H1 (cell line): ENCODE results near the gene DLK1. TPM values are rescaled to one million over a fixed set of nuclear protein-coding genes. Genes with fewer than 3 reads are reported as not detected.

Experiments used
- CTCF ChIA-PET: fragments of 300-600 bp; sonication (Branson Sonifier 250); formaldehyde crosslinking; loops from one replicate; lab custom pipeline; 2021; ENCODE audit not compliant: partially characterized antibody; lab: Charles Lee
- POLR2A ChIA-PET: fragments of 300-600 bp; sonication (Branson Sonifier 250); formaldehyde crosslinking; loops from one replicate; lab custom pipeline; 2021; ENCODE audit warnings: inconsistent platforms; ENCODE audit not compliant: partially characterized antibody; lab: Charles Lee
- DNase-seq, 2 experiments: peaks; one replicate each; pipeline versions ENCODE4 v3.0.0 to v3.0.0-alpha.2; 2010 to 2022; ENCODE audit warnings: low spot score in 2 of 2, low read depth in 1 of 2, mixed read lengths in 1 of 2
- FAIRE-seq: peaks from 2 replicates; lab custom pipeline; 2011; peaks lifted over from hg19 to GRCh38; lab: Jason Lieb, UNC
- H2AFZ ChIP-seq: 2 replicates; pipeline ENCODE4 v1.8.1; 2012; ENCODE audit warnings: low read length, inconsistent platforms
- H2AK5ac ChIP-seq: 2 replicates; pipeline ENCODE4 v1.6.1; 2013; ENCODE audit warnings: low read depth, low read length
- H2BK120ac ChIP-seq: replicated peaks from 2 replicates; pipeline ENCODE3; 2013; ENCODE audit warnings: low read depth, low read length, inconsistent platforms
- H2BK12ac ChIP-seq: 2 replicates; pipeline ENCODE4 v1.6.1; 2013; ENCODE audit warnings: low read depth, low read length
- H2BK15ac ChIP-seq: 2 replicates; pipeline ENCODE4 v1.6.1; 2013; ENCODE audit warnings: low read length
- H2BK20ac ChIP-seq: 2 replicates; pipeline ENCODE4 v1.6.1; 2013; ENCODE audit warnings: low read length
- H2BK5ac ChIP-seq: 2 replicates; pipeline ENCODE4 v1.6.1; 2013; ENCODE audit warnings: low read depth, low read length
- H3K14ac ChIP-seq: 2 replicates; pipeline ENCODE4 v1.6.1; 2013; ENCODE audit warnings: inconsistent platforms; ENCODE audit not compliant: insufficient read length
- H3K18ac ChIP-seq: 2 replicates; pipeline ENCODE4 v1.6.1; 2013; ENCODE audit warnings: low read length; ENCODE audit errors: extremely low read depth
- H3K23ac ChIP-seq: 2 replicates; pipeline ENCODE4 v1.6.1; 2013; ENCODE audit warnings: inconsistent platforms; ENCODE audit not compliant: insufficient read length
- H3K23me2 ChIP-seq: 2 replicates; pipeline ENCODE4 v1.6.1; 2013; ENCODE audit warnings: low read depth, low read length
- H3K27ac ChIP-seq: 2 replicates; pipeline ENCODE4 v1.6.1; 2011; ENCODE audit warnings: low read depth, low read length, inconsistent platforms
- H3K27me3 ChIP-seq, 4 experiments: replicated peaks in 1 of 4; 1 replicate in 1 of 4; 2 replicates in 3 of 4; pipeline versions ENCODE4 v1.6.1 to v1.8.1; 2011 to 2013; ENCODE audit warnings: low read length in 3 of 4, mild to moderate bottlenecking in 3 of 4, inconsistent platforms in 2 of 4, mixed read lengths in 2 of 4, moderate library complexity in 1 of 4; ENCODE audit not compliant: control insufficient read depth in 3 of 4, insufficient read depth in 3 of 4; ENCODE audit errors: extremely low read depth in 1 of 4
- H3K36me3 ChIP-seq, 4 experiments: 2 replicates each; pipeline versions ENCODE4 v1.6.1 to v1.8.1; 2011 to 2013; ENCODE audit warnings: mild to moderate bottlenecking in 4 of 4, low read length in 3 of 4, moderate library complexity in 2 of 4, control low read depth in 1 of 4, inconsistent platforms in 1 of 4; ENCODE audit not compliant: insufficient read depth in 4 of 4, control insufficient read depth in 2 of 4
- H3K4ac ChIP-seq: replicated peaks from 2 replicates; pipeline ENCODE3; 2013; ENCODE audit warnings: low read length, low read depth, mixed read lengths, inconsistent platforms; ENCODE audit not compliant: insufficient read length
- H3K4me1 ChIP-seq, 4 experiments: replicated peaks in 1 of 4; 1 replicate in 1 of 4; 2 replicates in 3 of 4; pipeline versions ENCODE4 v1.6.1 to v1.8.1; 2011 to 2013; ENCODE audit warnings: low read length in 3 of 4, inconsistent platforms in 2 of 4, mixed read lengths in 1 of 4; ENCODE audit not compliant: insufficient read depth in 4 of 4, control insufficient read depth in 3 of 4
- H3K4me2 ChIP-seq, 2 experiments: 2 replicates each; pipeline versions ENCODE4 v1.6.1 to v1.8.1; 2011 to 2013; ENCODE audit warnings: low read depth in 2 of 2, low read length in 2 of 2, control low read depth in 1 of 2, inconsistent platforms in 1 of 2, mild to moderate bottlenecking in 1 of 2; ENCODE audit not compliant: insufficient read depth in 1 of 2
- H3K4me3 ChIP-seq, 4 experiments: fragments of 200-600, 300-600 bp in 1 of 4; sonication (generic), shearing (Covaris generic), sonication (Bioruptor Twin) in 1 of 4; 2 replicates each; pipeline versions ENCODE4 v1.5.1 to v1.8.1; 2011 to 2016; ENCODE audit warnings: low read length in 4 of 4, low read depth in 3 of 4, control low read depth in 2 of 4, inconsistent platforms in 2 of 4, mild to moderate bottlenecking in 2 of 4, mixed read lengths in 1 of 4, moderate library complexity in 1 of 4; ENCODE audit not compliant: insufficient read depth in 2 of 4; ENCODE audit errors: extremely low read depth in 1 of 4
- H3K56ac ChIP-seq: replicated peaks from 2 replicates; pipeline ENCODE3; 2013; ENCODE audit warnings: low read depth, mild to moderate bottlenecking, mixed read lengths, low read length, inconsistent platforms; ENCODE audit not compliant: insufficient read length
- H3K79me1 ChIP-seq: 2 replicates; pipeline ENCODE4 v1.6.1; 2013; ENCODE audit warnings: low read depth, low read length, control low read depth
- H3K79me2 ChIP-seq, 2 experiments: 2 replicates each; pipeline versions ENCODE4 v1.6.1 to v1.8.1; 2012 to 2013; ENCODE audit warnings: low read length in 2 of 2, mild to moderate bottlenecking in 2 of 2, inconsistent platforms in 1 of 2; ENCODE audit not compliant: insufficient read depth in 2 of 2, control insufficient read depth in 1 of 2
- H3K9ac ChIP-seq, 4 experiments: replicated peaks in 1 of 4; 1 replicate in 1 of 4; 2 replicates in 3 of 4; pipeline versions ENCODE4 v1.6.1 to v1.8.1; 2011 to 2013; ENCODE audit warnings: low read depth in 3 of 4, low read length in 3 of 4, control low read depth in 2 of 4, mild to moderate bottlenecking in 2 of 4, moderate library complexity in 2 of 4, inconsistent platforms in 1 of 4; ENCODE audit errors: extremely low read depth in 1 of 4
- H3K9me3 ChIP-seq, 2 experiments: 2 replicates each; pipeline versions ENCODE4 v1.6.1 to v1.8.1; 2012 to 2013; ENCODE audit warnings: mild to moderate bottlenecking in 2 of 2, moderate library complexity in 2 of 2, control low read depth in 1 of 2, inconsistent platforms in 1 of 2, low read depth in 1 of 2, low read length in 1 of 2, mixed read lengths in 1 of 2; ENCODE audit not compliant: insufficient read depth in 2 of 2
- H4K20me1 ChIP-seq, 2 experiments: replicated peaks in 1 of 2; 2 replicates each; pipeline versions ENCODE3 to v1.8.1; 2011 to 2013; ENCODE audit warnings: inconsistent platforms in 2 of 2, low read length in 2 of 2, mild to moderate bottlenecking in 1 of 2; ENCODE audit not compliant: insufficient read depth in 2 of 2, control insufficient read depth in 1 of 2
- H4K5ac ChIP-seq: 2 replicates; pipeline ENCODE4 v1.6.1; 2013; ENCODE audit warnings: low read length, low read depth, mixed read lengths, inconsistent platforms; ENCODE audit not compliant: insufficient read length
- H4K8ac ChIP-seq: 2 replicates; pipeline ENCODE4 v1.8.0; 2013; ENCODE audit warnings: mild to moderate bottlenecking, moderate library complexity, low read length, inconsistent platforms; ENCODE audit not compliant: insufficient read depth; ENCODE audit errors: extremely low read depth
- H4K91ac ChIP-seq: replicated peaks from 2 replicates; pipeline ENCODE3; 2013; ENCODE audit warnings: low read length, mixed read lengths, inconsistent platforms; ENCODE audit not compliant: insufficient read length
- CBX8 ChIP-seq: fragments of 300-800, 300-1000 bp; sonication (generic); IDR thresholded peaks from 2 replicates; pipeline ENCODE4 v1.7.1; 2016; ENCODE audit warnings: low read depth, low read length, borderline replicate concordance
- EGR1 ChIP-seq: IDR thresholded peaks from 2 replicates; pipeline ENCODE4 v1.6.1; 2011; ENCODE audit warnings: low read depth, low read length, borderline replicate concordance
- JUND ChIP-seq: IDR thresholded peaks from 2 replicates; pipeline ENCODE4 v1.6.1; 2011; ENCODE audit warnings: mild to moderate bottlenecking, improper control_type of control experiment, low read length
- MAFK ChIP-seq: IDR thresholded peaks from 2 replicates; pipeline ENCODE4 v1.6.1; 2012; ENCODE audit warnings: low read depth, mild to moderate bottlenecking, improper control_type of control experiment, low read length
- WGBS, 2 experiments: shearing (Covaris generic) in 1 of 2; methylation state at CpG; one replicate each; pipeline versions ENCODE4 v1.1.6 to v1.1.7; 2013 to 2015; ENCODE audit warnings: low lambda C conversion rate in 2 of 2, mixed read lengths in 2 of 2, inconsistent platforms in 1 of 2, low coverage in 1 of 2, missing lambda C conversion rate in 1 of 2; ENCODE audit not compliant: insufficient replicate concordance in 2 of 2, insufficient coverage in 1 of 2, insufficient read length in 1 of 2; ENCODE audit errors: extremely low coverage in 1 of 2, missing lambda C conversion rate in 1 of 2; 5-methylcytosine and 5-hydroxymethylcytosine counted together
- polyA plus RNA-seq, 7 experiments: library from polyadenylated mRNA; depleted of rRNA in 3 of 7; stranded (reverse) in 5 of 7; unstranded in 2 of 7; fragments of >200 nt in 5 of 7; fragments of 200-250 nt in 2 of 7; gene quantifications; 1 replicate in 5 of 7; 2 replicates in 1 of 7; 4 replicates in 1 of 7; pipeline versions ENCODE4 v1.2.1 to v1.2.3, GENCODE V29; 2011 to 2013; ENCODE audit warnings: missing spikeins in 2 of 7, mixed read lengths in 2 of 7
- total RNA-seq: library from RNA; stranded (reverse); fragmentation: NEBNext Ultra II Directional; extraction: Animal tissue kit (Norgen Biotek cat#: 25700); gene quantifications from 2 replicates; pipeline ENCODE4 v1.2.1, GENCODE V29; 2021
- TF ChIP-seq, protein P1 (sequence below): IDR thresholded peaks from 2 replicates; pipeline ENCODE4 v1.6.1; 2012; ENCODE audit warnings: inconsistent platforms
- TF ChIP-seq, protein P2 (sequence below): IDR thresholded peaks from 2 replicates; pipeline ENCODE4 v1.6.1; 2012; ENCODE audit warnings: inconsistent platforms

The DLK1 gene
- total and polyA plus RNA-seq, 2 of the 8 experiments (the other 6 are each of a cell fraction or from before 2014, with no cell fraction given): 1.3 to 2.4 TPM

DNA sequence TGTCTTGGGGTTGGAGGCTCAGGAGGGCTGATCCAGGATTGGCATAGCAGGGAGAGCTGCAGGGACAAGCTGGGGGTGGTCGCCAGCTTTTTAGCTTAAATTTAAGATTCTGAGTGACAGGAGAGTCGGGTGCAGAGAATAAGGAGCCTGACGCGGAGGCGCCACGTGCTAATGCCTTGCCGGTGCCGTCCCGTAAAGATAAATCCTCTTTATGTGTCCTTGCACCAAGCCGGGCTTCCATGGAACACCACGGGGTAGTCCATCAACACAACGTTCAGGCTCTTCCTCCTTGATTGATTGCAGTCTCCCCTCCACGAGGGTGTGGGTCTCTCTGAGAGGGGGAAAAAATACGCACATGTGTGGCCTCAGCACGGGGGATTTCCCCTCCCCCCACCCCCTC lies 3.9 kb downstream of the DLK1 start:
- Histone ChIP-seq H2BK15ac (no peak overlapping the region), H2BK5ac (no peak overlapping the region), H3K14ac (no peak overlapping the region), H2AK5ac (no peak overlapping the region), H3K9ac (no peak overlapping the region), H3K79me2 (no peaks in the 10 kb centered on the region), H4K8ac (no peak overlapping the region), H3K4me2 (no peak overlapping the region; a peak in 1 of 4 replicates), H2BK120ac (no peak overlapping the region), H4K5ac (no peak overlapping the region), H3K9me3 (peaks cover 0 to 5% of the 10 kb centered on the region in 2 experiments; a peak in 1 of 4 replicates), H3K4me3 (no peak overlapping the region), H3K27ac (no peak overlapping the region), H3K4me1 (peaks cover 0 to 15% (median 6%) of the 10 kb centered on the region in 4 experiments; a peak in 5 of 7 replicates), H3K4ac (no peak overlapping the region), H2BK12ac (no peak overlapping the region), H4K91ac (no peak overlapping the region), H2AFZ (no peak overlapping the region), H3K56ac (no peak overlapping the region), H3K27me3 (peaks cover 24 to 40% (median 36%) of the 10 kb centered on the region in 4 experiments), H3K36me3 (peaks cover 0 to 3% (median 0%) of the 10 kb centered on the region in 4 experiments; a peak in 1 of 8 replicates), H3K79me1 (no peaks in the 10 kb centered on the region), H2BK20ac (no peak overlapping the region), H3K23me2 (peaks cover 2% of the 10 kb centered on the region; the same call in 1 of the 2 replicates), H3K23ac (no peak overlapping the region), H3K18ac (no peak overlapping the region), H4K20me1 (peaks cover 0 to 3% of the 10 kb centered on the region in 2 experiments)
- CTCF ChIA-PET: interaction anchor here (0.6 to 2.5 kb wide), 11 partner anchors 9 to 832 kb away, joined by 3 to 6 read pairs (median 3); no protein-coding TSS in a partner anchor
- 49% methylated on average over 9 of the region's 15 CpGs; no CpG with 5 or more reads in 1 of the 2 experiments for WGBS, 2 experiments
- TF ChIP-seq, protein P1, sequence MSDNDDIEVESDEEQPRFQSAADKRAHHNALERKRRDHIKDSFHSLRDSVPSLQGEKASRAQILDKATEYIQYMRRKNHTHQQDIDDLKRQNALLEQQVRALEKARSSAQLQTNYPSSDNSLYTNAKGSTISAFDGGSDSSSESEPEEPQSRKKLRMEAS: peak; percentile 67
- TF ChIP-seq JUND (no peak), EGR1 (no peak), CBX8 (no peak), MAFK (no peak)
- TF ChIP-seq, protein P2, sequence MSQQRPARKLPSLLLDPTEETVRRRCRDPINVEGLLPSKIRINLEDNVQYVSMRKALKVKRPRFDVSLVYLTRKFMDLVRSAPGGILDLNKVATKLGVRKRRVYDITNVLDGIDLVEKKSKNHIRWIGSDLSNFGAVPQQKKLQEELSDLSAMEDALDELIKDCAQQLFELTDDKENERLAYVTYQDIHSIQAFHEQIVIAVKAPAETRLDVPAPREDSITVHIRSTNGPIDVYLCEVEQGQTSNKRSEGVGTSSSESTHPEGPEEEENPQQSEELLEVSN: peak; percentile 37; the same call in 1 of the 2 replicates
- DNase-seq (no peak), FAIRE-seq (no peak)
- POLR2A ChIA-PET: no interaction called here
